Nephron (organoid): ENCODE results near the gene CTNNBIP1.
A peak's percentile ranks its signal among the peaks of the same experiment; 100 is the strongest.

Experiments
- H3K27ac Mint-ChIP-seq, 3 experiments: 2 replicates each; pipeline ENCODE4 v1.8.0; 2020; ENCODE audit warnings: mixed read lengths in 3 of 3, mild to moderate bottlenecking in 2 of 3, moderate library complexity in 1 of 3
- H3K27me3 Mint-ChIP-seq: 2 replicates; pipeline ENCODE4 v1.8.0; 2021; ENCODE audit warnings: low read depth, mild to moderate bottlenecking, moderate library complexity, mixed read lengths
- H3K36me3 Mint-ChIP-seq: 2 replicates; pipeline ENCODE4 v1.8.0; 2020; ENCODE audit warnings: low read depth, mixed read lengths
- H3K4me1 Mint-ChIP-seq: 2 replicates; pipeline ENCODE4 v1.8.0; 2020; ENCODE audit warnings: mixed read lengths
- H3K4me3 Mint-ChIP-seq, 3 experiments: 2 replicates each; pipeline ENCODE4 v1.8.0; 2020; ENCODE audit warnings: mild to moderate bottlenecking in 3 of 3, mixed read lengths in 3 of 3, moderate library complexity in 2 of 3
- H3K9me3 Mint-ChIP-seq: 2 replicates; pipeline ENCODE4 v1.8.0; 2020; ENCODE audit warnings: mixed read lengths
- TF ChIP-seq, protein P1 (sequence below), 3 experiments: fragments of 200-600 bp; sonication (generic); IDR thresholded peaks; one replicate each; pipeline ENCODE4 v1.5.0; 2021; ENCODE audit warnings: antibody characterized with exemption in 3 of 3; ENCODE audit not compliant: unreplicated experiment in 3 of 3

Gene CTNNBIP1

DNA sequence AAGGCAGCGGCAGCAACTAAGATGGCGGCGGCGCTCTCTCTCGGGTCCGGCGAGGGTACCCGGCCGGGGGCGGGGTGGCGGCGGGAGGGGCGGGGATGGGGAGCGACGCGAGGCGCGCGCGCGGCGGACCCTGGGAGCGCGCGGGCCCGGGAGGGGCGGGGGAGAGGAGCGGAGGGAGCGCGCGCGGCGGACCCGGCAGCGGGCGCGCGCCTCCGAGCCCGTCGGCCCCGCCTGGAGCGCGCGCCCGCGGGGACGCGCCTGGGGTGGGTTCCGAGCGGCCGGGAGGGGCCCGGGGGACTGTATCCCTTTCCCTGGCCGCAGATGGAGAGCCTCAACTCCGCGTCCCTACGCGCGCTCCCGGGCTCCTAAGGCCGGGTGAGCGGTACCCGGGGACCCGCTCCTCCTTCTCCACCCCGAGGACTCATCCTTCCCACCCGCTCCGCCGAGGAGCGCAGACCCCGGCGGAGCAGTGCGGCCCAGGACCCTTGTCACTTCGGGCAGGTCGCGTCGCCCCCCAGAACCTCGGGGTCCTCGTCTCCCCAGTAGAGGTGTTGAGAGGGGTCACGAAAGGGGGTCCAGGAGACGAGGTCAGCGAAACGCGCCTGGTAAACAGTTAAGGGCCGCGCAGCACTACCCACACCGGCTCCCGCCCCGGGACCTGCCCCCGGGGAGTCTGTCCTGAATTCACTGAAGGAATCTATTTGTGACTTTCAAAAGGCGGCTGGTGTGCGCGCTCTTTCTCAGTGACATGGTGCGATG, 85.9 kb downstream of the CTNNBIP1 start, which contains the start of gene CLSTN1:
TSS of gene CLSTN1 (minus strand) at position 23 of the 759 bp plus-strand sequence. CDS start 232 bp downstream, outside the sequence.
- no peaks in the 10 kb centered on the region for H3K9me3 Mint-ChIP-seq
- TF ChIP-seq, protein P1, sequence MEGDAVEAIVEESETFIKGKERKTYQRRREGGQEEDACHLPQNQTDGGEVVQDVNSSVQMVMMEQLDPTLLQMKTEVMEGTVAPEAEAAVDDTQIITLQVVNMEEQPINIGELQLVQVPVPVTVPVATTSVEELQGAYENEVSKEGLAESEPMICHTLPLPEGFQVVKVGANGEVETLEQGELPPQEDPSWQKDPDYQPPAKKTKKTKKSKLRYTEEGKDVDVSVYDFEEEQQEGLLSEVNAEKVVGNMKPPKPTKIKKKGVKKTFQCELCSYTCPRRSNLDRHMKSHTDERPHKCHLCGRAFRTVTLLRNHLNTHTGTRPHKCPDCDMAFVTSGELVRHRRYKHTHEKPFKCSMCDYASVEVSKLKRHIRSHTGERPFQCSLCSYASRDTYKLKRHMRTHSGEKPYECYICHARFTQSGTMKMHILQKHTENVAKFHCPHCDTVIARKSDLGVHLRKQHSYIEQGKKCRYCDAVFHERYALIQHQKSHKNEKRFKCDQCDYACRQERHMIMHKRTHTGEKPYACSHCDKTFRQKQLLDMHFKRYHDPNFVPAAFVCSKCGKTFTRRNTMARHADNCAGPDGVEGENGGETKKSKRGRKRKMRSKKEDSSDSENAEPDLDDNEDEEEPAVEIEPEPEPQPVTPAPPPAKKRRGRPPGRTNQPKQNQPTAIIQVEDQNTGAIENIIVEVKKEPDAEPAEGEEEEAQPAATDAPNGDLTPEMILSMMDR (IDR thresholded peaks at IDR 0.05; ENCODE audit: unreplicated experiment in 3 of 3) = no peak
- peaks cover 27% of the 10 kb centered on the region for H3K4me1 Mint-ChIP-seq

DNA sequence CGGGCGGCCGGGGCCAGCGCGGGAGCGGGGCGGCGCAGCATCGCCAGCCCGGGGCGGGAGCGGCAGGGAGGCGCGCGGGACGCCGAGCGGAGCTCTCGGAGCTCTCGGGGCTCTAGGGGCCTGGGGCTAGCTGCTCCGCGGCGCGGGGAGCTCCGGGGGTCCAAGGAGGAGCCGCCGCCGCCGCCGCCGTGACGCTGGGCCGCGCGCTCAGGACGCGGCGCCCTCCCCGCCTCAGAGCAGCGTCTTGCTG, 86.5 kb downstream of the CTNNBIP1 start:
- Mint-ChIP-seq H3K27ac (no peak overlapping the region), H3K4me3 (peak overlapping the region; percentile 72 to 74 (median 73)), H3K27me3 (peaks cover 6% of the 10 kb centered on the region), H3K4me1 (peaks cover 27% of the 10 kb centered on the region), H3K36me3 (peaks cover 6% of the 10 kb centered on the region), H3K9me3 (no peaks in the 10 kb centered on the region)
- TF ChIP-seq, protein P1 (IDR thresholded peaks at IDR 0.05; ENCODE audit: unreplicated experiment in 3 of 3) = no peak

More for the DNA sequence above, 85.9 kb downstream of the CTNNBIP1 start, which contains the start of gene CLSTN1:
- Mint-ChIP-seq H3K36me3 (peaks cover 3% of the 10 kb centered on the region), H3K27ac (peak within 1 kb of the TSS; percentile 73 to 87 (median 84)), H3K27me3 (peaks cover 6% of the 10 kb centered on the region), H3K4me3 (peak within 1 kb of the TSS; percentile 92 to 96 (median 92))

DNA sequence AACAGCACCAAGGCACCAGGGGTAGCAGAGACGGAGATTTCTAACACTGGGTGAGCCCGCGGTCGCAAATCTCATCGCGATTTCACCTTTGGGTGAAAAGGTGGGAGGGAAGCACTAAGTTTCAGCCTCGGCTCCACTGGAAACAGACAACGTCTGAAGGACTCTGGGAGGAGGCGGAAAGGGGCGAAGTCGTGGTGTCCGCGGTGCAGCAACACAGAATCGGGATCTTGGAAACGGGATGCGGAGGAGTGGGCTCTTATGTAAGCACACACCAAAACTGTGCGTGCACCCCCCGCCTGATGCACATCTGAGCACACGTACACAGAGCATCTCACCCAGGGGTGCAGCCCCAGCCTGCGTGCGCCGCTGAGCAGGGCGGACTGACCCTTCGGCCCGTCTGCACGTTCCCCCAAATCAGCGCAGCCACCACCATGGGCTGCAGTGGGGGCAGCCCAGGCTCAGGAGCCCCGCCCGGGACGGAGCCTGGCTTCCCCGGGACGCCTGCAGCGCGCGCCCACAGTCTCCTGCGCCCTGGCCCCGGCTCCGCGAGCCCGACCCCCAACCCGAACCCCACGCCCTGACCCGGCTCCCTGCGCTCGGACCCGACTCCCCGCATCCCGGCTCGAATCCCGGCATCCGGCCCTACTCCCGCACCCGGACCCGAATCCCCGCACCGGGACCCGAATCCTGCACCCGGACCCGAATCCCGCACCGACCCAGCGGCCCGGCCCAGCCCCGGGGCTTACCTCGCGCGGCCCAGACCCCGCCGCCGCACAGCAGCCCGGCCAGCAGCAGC, 87.0 kb downstream of the CTNNBIP1 start:
- H3K27me3 Mint-ChIP-seq = peaks cover 6% of the 10 kb centered on the region
- H3K27ac Mint-ChIP-seq = peak overlapping the region; percentile 73 to 87 (median 84)
- peaks cover 6% of the 10 kb centered on the region for H3K36me3 Mint-ChIP-seq
- peaks cover 27% of the 10 kb centered on the region for H3K4me1 Mint-ChIP-seq
- peak overlapping the region; percentile 92 to 96 (median 92) for H3K4me3 Mint-ChIP-seq
- no peaks in the 10 kb centered on the region for H3K9me3 Mint-ChIP-seq
- TF ChIP-seq, protein P1 (IDR thresholded peaks at IDR 0.05; ENCODE audit: unreplicated experiment in 3 of 3) = no peak

DNA sequence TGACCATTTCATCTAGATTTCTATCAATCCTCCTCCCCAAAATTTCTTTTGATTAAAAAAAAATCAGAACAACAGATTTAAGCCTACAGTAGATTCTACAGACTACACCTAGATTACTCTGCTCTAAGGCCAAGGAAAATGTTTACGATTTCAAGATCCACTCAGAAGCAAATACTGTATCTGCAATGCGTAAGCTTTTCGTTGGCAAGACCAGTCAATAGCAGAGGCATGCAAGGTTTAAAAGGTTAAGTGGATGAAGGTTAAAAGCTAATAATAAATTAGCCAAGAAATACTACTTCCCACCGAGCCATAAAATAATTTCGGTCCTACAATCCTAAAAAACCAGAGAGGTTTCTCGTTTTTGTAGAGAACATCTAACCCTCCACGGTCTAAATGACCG, 87.6 kb downstream of the CTNNBIP1 start:
- no peaks in the 10 kb centered on the region for H3K9me3 Mint-ChIP-seq
- H3K27me3 Mint-ChIP-seq = peaks cover 6% of the 10 kb centered on the region
- H3K36me3 Mint-ChIP-seq = peaks cover 6% of the 10 kb centered on the region
- TF ChIP-seq, protein P1 (IDR thresholded peaks at IDR 0.05; ENCODE audit: unreplicated experiment in 3 of 3) = no peak
- H3K27ac Mint-ChIP-seq = peak overlapping the region; percentile 73 to 87 (median 84)
- peaks cover 27% of the 10 kb centered on the region for H3K4me1 Mint-ChIP-seq
- H3K4me3 Mint-ChIP-seq = peak overlapping the region; percentile 92 to 96 (median 92)

DNA sequence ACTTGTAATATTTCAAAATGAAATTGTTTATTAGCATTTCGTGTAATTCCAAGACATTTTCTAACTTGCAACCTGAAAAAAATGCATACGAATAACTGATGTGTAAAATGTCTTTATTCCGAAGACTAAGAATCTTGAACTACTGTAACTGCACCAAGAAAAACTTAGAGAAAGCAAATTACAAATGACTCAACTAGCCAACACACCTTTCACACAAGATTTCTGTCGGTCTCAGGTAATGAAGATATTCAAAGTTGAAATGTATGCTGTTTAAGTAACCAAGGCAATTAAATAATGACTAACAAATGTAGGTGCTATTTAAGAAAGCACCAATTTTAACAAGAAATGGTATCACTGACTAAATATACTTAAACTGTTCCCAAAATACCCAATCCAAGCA, 88.4 kb downstream of the CTNNBIP1 start:
- H3K4me1 Mint-ChIP-seq = peaks cover 27% of the 10 kb centered on the region
- H3K4me3 Mint-ChIP-seq = peak overlapping the region; percentile 92 to 96 (median 92)
- H3K9me3 Mint-ChIP-seq = no peaks in the 10 kb centered on the region
- peaks cover 6% of the 10 kb centered on the region for H3K27me3 Mint-ChIP-seq
- H3K27ac Mint-ChIP-seq = peak overlapping the region in 1 of 3 experiments; percentile 87
- H3K36me3 Mint-ChIP-seq = peaks cover 10% of the 10 kb centered on the region
- TF ChIP-seq, protein P1 (IDR thresholded peaks at IDR 0.05; ENCODE audit: unreplicated experiment in 3 of 3) = no peak
